ENCODE results near the gene NRIP3.
A peak's percentile ranks its signal among the peaks of the same experiment; 100 is the strongest.

Gene NRIP3

GRCh38 chr11:9003573-9004182 is at the start of gene NRIP3:
NRIP3 (minus strand) TSS chr11:9004001; CDS start chr11:9003935, 66 bp downstream.
- peak; percentile 14 for DNase-seq (ENCODE audit: low spot score)

- DNase-seq (ENCODE audit: low spot score): no peak
Measured at GRCh38 chr11:9052316-9052715, 48.5 kb upstream of the NRIP3 start.

GRCh38 chr11:9049959-9050358 is 46.2 kb upstream of the NRIP3 start:
- DNase-seq (ENCODE audit: low spot score): no peak

GRCh38 chr11:9047964-9048523 is 44.2 kb upstream of the NRIP3 start:
- no peak for DNase-seq (ENCODE audit: low spot score)

GRCh38 chr11:9046481-9046880 is 42.7 kb upstream of the NRIP3 start:
- no peak for DNase-seq (ENCODE audit: low spot score)

GRCh38 chr11:9042488-9042887 is 38.7 kb upstream of the NRIP3 start:
- no peak for DNase-seq (ENCODE audit: low spot score)

- no peak for DNase-seq (ENCODE audit: low spot score)
Measured at GRCh38 chr11:9041747-9042146, 37.9 kb upstream of the NRIP3 start.

- no peak for DNase-seq (ENCODE audit: low spot score)
Measured at GRCh38 chr11:9040410-9040809, 36.6 kb upstream of the NRIP3 start.

- no peak for DNase-seq (ENCODE audit: low spot score)
Measured at GRCh38 chr11:9039863-9040262, 36.1 kb upstream of the NRIP3 start.

- no peak for DNase-seq (ENCODE audit: low spot score)
Measured at GRCh38 chr11:9039198-9039597, 35.4 kb upstream of the NRIP3 start.

- DNase-seq (ENCODE audit: low spot score): no peak
Measured at GRCh38 chr11:9038541-9038940, 34.7 kb upstream of the NRIP3 start.

- no peak for DNase-seq (ENCODE audit: low spot score)
Measured at GRCh38 chr11:9037963-9038362, 34.2 kb upstream of the NRIP3 start.

- DNase-seq (ENCODE audit: low spot score): peak; percentile 20
Measured at GRCh38 chr11:9037046-9037780, 33.4 kb upstream of the NRIP3 start.

GRCh38 chr11:9030601-9031000 is 26.8 kb upstream of the NRIP3 start:
- DNase-seq (ENCODE audit: low spot score): no peak

- no peak for DNase-seq (ENCODE audit: low spot score)
Measured at GRCh38 chr11:9029422-9029821, 25.6 kb upstream of the NRIP3 start.

GRCh38 chr11:9028581-9028980 is 24.8 kb upstream of the NRIP3 start:
- no peak for DNase-seq (ENCODE audit: low spot score)

GRCh38 chr11:9025101-9025850 is 21.5 kb upstream of the NRIP3 start:
- no peak for DNase-seq (ENCODE audit: low spot score)

GRCh38 chr11:9022961-9023680 is 19.3 kb upstream of the NRIP3 start:
- no peak for DNase-seq (ENCODE audit: low spot score)

- DNase-seq (ENCODE audit: low spot score): no peak
Measured at GRCh38 chr11:9020916-9021315, 17.1 kb upstream of the NRIP3 start.

GRCh38 chr11:9019861-9020260 is 16.1 kb upstream of the NRIP3 start:
- DNase-seq (ENCODE audit: low spot score): no peak

GRCh38 chr11:9017773-9018172 is 14.0 kb upstream of the NRIP3 start:
- peak; percentile 35 for DNase-seq (ENCODE audit: low spot score)

Measured in globus pallidus (tissue), 1 donor.